K562 (cell line): Measurements from ENCODE around the gene SLC37A3. TPM values are rescaled to one million over a fixed set of nuclear protein-coding genes. Genes with fewer than 3 reads are reported as not detected.
"Not testable (repeated sequence)": the region's sequence is repeated elsewhere in the genome, so short reads cannot be mapped to it uniquely, and the experiment has no call there.

Source experiments
- ARID1B ChIP-seq: fragments of 450-650 bp; IDR thresholded peaks from 2 replicates; pipeline ENCODE4 v1.6.1; 2016; ENCODE audit warnings: antibody characterized with exemption, mild to moderate bottlenecking, inconsistent platforms
- C11orf30 ChIP-seq: fragments of 450-650 bp; IDR thresholded peaks from 2 replicates; pipeline ENCODE4 v1.6.1; 2016; ENCODE audit warnings: low read depth, mild to moderate bottlenecking
- DPF2 ChIP-seq: fragments of 450-650 bp; IDR thresholded peaks from 2 replicates; pipeline ENCODE4 v1.6.1; 2016
- EGR1 ChIP-seq: fragments of 450-650 bp; conservative IDR thresholded peaks from 2 replicates; pipeline ENCODE4 v1.6.1; 2017; ENCODE audit warnings: mild to moderate bottlenecking
- FOSL1 ChIP-seq: fragments of 200-800 bp; sonication (Bioruptor generic); conservative IDR thresholded peaks from 2 replicates; pipeline ENCODE4 v1.6.1; 2016; ENCODE audit warnings: missing genetic modification characterization, missing compliant biosample characterization
- JUN ChIP-seq, 2 experiments: sonication (generic) in 1 of 2; formaldehyde crosslinking in 1 of 2; IDR thresholded peaks; 2 replicates each; pipeline versions ENCODE4 v1.6.1 to v1.8.0; 2012 to 2022; ENCODE audit warnings: borderline replicate concordance in 2 of 2, mild to moderate bottlenecking in 2 of 2, improper control_type of control experiment in 1 of 2, low read depth in 1 of 2, low read length in 1 of 2, missing genetic modification reagents in 1 of 2
- L3MBTL2 ChIP-seq: fragments of 450-650 bp; IDR thresholded peaks from 2 replicates; pipeline ENCODE4 v1.6.1; 2016; ENCODE audit warnings: mild to moderate bottlenecking, moderate library complexity
- NFE2L1 ChIP-seq: fragments of 450-650 bp; IDR thresholded peaks from 2 replicates; pipeline ENCODE4 v1.6.1; 2016; ENCODE audit warnings: missing genetic modification characterization, low read depth, mild to moderate bottlenecking, missing compliant biosample characterization, moderate library complexity, borderline replicate concordance
- NR2C1 ChIP-seq, 2 experiments: fragments of 450-650 bp; IDR thresholded peaks; 2 replicates each; pipeline ENCODE4 v1.6.1; 2017; ENCODE audit warnings: mild to moderate bottlenecking in 2 of 2, antibody characterized with exemption in 1 of 2, inconsistent platforms in 1 of 2, missing compliant biosample characterization in 1 of 2, missing genetic modification characterization in 1 of 2
- THRA ChIP-seq: fragments of 450-650 bp; IDR thresholded peaks from 2 replicates; pipeline ENCODE4 v1.6.1; 2017; ENCODE audit warnings: mild to moderate bottlenecking, moderate library complexity
- polyA plus RNA-seq, 8 experiments: library from polyadenylated mRNA; depleted of rRNA in 4 of 8; stranded (reverse) in 5 of 8; unstranded in 3 of 8; fragments of >200 nt; fragmentation: Nextera tagmentation in 2 of 8; fragmentation: Illumina TruSeq in 1 of 8; extraction: Ambion mirVana in 2 of 8; extraction: Trizol in 1 of 8; gene quantifications; 2 replicates each; pipeline versions ENCODE4 v1.2.1 to v1.2.3, GENCODE V29; 2011 to 2014; ENCODE audit warnings: inconsistent platforms in 1 of 8, missing spikeins in 1 of 8
- total RNA-seq, 7 experiments: library from RNA; depleted of rRNA in 6 of 7; stranded (reverse); fragments of >200 nt in 6 of 7; fragmentation: Illumina TruSeq in 2 of 7; extraction: Trizol in 2 of 7; gene quantifications; 2 replicates each; pipeline versions ENCODE4 v1.2.1 to v1.2.3, GENCODE V29; 2011 to 2021; ENCODE audit warnings: low replicate concordance in 1 of 7
- TF ChIP-seq, protein P1 (sequence below), 2 experiments: fragments of 450-650 bp in 1 of 2; sonication (generic) in 1 of 2; formaldehyde crosslinking in 1 of 2; IDR thresholded peaks in 1 of 2; conservative IDR thresholded peaks in 1 of 2; 2 replicates each; pipeline versions ENCODE4 v1.6.1 to v1.8.1; 2016 to 2023; ENCODE audit warnings: mild to moderate bottlenecking in 2 of 2, moderate library complexity in 2 of 2, inconsistent platforms in 1 of 2, missing genetic modification reagents in 1 of 2

The SLC37A3 gene
- total and polyA plus RNA-seq, 9 of the 15 experiments (the other 6 are each of a cell fraction or from before 2014, with no cell fraction given) = 11.7 to 59.1 (median 26.8) TPM

DNA sequence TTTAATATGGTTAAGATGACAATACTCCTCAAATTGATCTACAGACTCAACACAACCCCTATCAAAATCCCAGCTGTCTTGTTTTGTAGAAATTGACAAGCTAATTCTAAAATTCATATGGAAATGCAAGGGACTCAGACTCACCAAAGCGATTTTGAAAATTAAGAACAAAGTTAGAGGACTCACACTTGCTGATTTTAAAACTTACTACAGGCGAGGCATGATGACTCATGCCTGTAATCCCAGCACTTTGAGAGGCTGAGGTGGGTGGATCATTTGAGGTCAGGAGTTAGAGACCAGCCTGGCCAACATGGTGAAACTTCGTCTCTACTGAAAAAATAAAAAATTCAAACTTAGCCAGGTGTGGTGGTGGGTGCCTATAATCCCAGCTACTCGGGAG, 78.3 kb downstream of the SLC37A3 start (continued):
- TF ChIP-seq DPF2 (peak; percentile 82), C11orf30 (peak; percentile 33; the same call in 1 of the 2 replicates), NR2C1 (IDR thresholded peaks at IDR 0.05) (peak; percentile 21; the same call in 1 of the 2 replicates), ARID1B (peak; percentile 68), JUN (IDR thresholded peaks at IDR 0.05; ENCODE audit: borderline replicate concordance, low read depth, low read length) (0 out of 2 replicates have a peak, but pooled peaks have one; percentile 48), THRA (peak; percentile 53), NFE2L1 (0 out of 2 replicates have a peak, but pooled peaks have one; percentile 14), FOSL1 (tag) (peak; percentile 66), EGR1 (peak; percentile 59; the same call in 1 of the 2 replicates), L3MBTL2 (0 out of 2 replicates have a peak, but pooled peaks have one; percentile 20)
- TF ChIP-seq, protein P1, sequence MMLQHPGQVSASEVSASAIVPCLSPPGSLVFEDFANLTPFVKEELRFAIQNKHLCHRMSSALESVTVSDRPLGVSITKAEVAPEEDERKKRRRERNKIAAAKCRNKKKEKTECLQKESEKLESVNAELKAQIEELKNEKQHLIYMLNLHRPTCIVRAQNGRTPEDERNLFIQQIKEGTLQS (IDR thresholded peaks at IDR 0.05) = peak; percentile 94
- TF ChIP-seq, protein P1 (CRISPR knock-in tag; conservative IDR thresholded peaks at IDR 0.05) = not testable (repeated sequence)
- TF ChIP-seq NR2C1 (tag; IDR thresholded peaks at IDR 0.05); JUN (CRISPR knock-in tag; IDR thresholded peaks at IDR 0.05; ENCODE audit: borderline replicate concordance): not testable (repeated sequence)
- TF ChIP-seq, all 486 proteins: peak for 21; not testable (repeated sequence) for 465
